ENCODE data around the gene SH3RF3. TPM values are rescaled to one million over a fixed set of nuclear protein-coding genes. Genes with fewer than 3 reads are reported as not detected.

Gene SH3RF3
- total RNA-seq, 1 donor from 2014 or later = 7.3 TPM

GRCh38 chr2:109356324-109357035, 227.5 kb downstream of the SH3RF3 start:
- DNase-seq (ENCODE audit: low read depth) (no peak), FAIRE-seq (no peak)
- Histone ChIP-seq H3K4me3 (ENCODE audit: insufficient read depth, low read depth, low read length) (no peak overlapping the region), H3K9me3 (ENCODE audit: insufficient read depth, low read depth, low read length) (no peaks in the 10 kb centered on the region), H3K27me3 (ENCODE audit: insufficient read depth, low read length) (no peaks in the 10 kb centered on the region), H2AFZ (ENCODE audit: low read depth, low read length) (no peak overlapping the region), H3K36me3 (ENCODE audit: insufficient read depth, low read length) (no peaks in the 10 kb centered on the region), H4K20me1 (ENCODE audit: insufficient read depth, low read length) (peaks cover 4% of the 10 kb centered on the region), H3K9ac (ENCODE audit: low read length) (no peak overlapping the region), H3K4me1 (ENCODE audit: insufficient read depth, low read length) (peaks cover 2% of the 10 kb centered on the region), H3K4me2 (ENCODE audit: low read length) (no peak overlapping the region), H3K79me2 (ENCODE audit: insufficient read depth, low read length) (no peaks in the 10 kb centered on the region), H3K27ac (ENCODE audit: low read depth, low read length) (no peak overlapping the region)
- H3K4me1 Mint-ChIP-seq (ENCODE audit: low read depth, unreplicated experiment) = peaks cover 6% of the 10 kb centered on the region
- H3K36me3 Mint-ChIP-seq (ENCODE audit: low read depth, unreplicated experiment) = no peaks in the 10 kb centered on the region
- H3K27ac Mint-ChIP-seq (ENCODE audit: unreplicated experiment) = no peak overlapping the region
- H3K4me3 Mint-ChIP-seq (ENCODE audit: unreplicated experiment) = no peak overlapping the region
- TF ChIP-seq CTCF (IDR thresholded peaks at IDR 0.05; ENCODE audit: insufficient read depth, low read depth, low read length) = no peak
- no peak for TF ChIP-seq EZH2 (IDR thresholded peaks at IDR 0.05; ENCODE audit: insufficient read depth, low read length)
- H3K27me3 Mint-ChIP-seq (ENCODE audit: low read depth, unreplicated experiment) = peaks cover 7% of the 10 kb centered on the region
- peaks cover 3% of the 10 kb centered on the region for H3K9me3 Mint-ChIP-seq (ENCODE audit: unreplicated experiment)

- Mint-ChIP-seq H3K27ac (ENCODE audit: unreplicated experiment) (no peak overlapping the region), H3K36me3 (ENCODE audit: low read depth, unreplicated experiment) (no peaks in the 10 kb centered on the region), H3K4me1 (ENCODE audit: low read depth, unreplicated experiment) (peaks cover 5% of the 10 kb centered on the region), H3K27me3 (ENCODE audit: low read depth, unreplicated experiment) (no peaks in the 10 kb centered on the region), H3K9me3 (ENCODE audit: unreplicated experiment) (no peaks in the 10 kb centered on the region), H3K4me3 (ENCODE audit: unreplicated experiment) (no peak overlapping the region)
- no peak overlapping the region for H3K27ac ChIP-seq (ENCODE audit: low read depth, low read length)
- no peaks in the 10 kb centered on the region for H3K79me2 ChIP-seq (ENCODE audit: insufficient read depth, low read length)
- DNase-seq (ENCODE audit: low read depth) (no peak), FAIRE-seq (no peak)
- no peaks in the 10 kb centered on the region for H3K27me3 ChIP-seq (ENCODE audit: insufficient read depth, low read length)
- H3K9me3 ChIP-seq (ENCODE audit: insufficient read depth, low read depth, low read length) = no peaks in the 10 kb centered on the region
- H3K4me3 ChIP-seq (ENCODE audit: insufficient read depth, low read depth, low read length) = no peak overlapping the region
- H3K36me3 ChIP-seq (ENCODE audit: insufficient read depth, low read length) = no peaks in the 10 kb centered on the region
- H3K4me2 ChIP-seq (ENCODE audit: low read length) = no peak overlapping the region
- TF ChIP-seq CTCF (IDR thresholded peaks at IDR 0.05; ENCODE audit: insufficient read depth, low read depth, low read length) (no peak), EZH2 (IDR thresholded peaks at IDR 0.05; ENCODE audit: insufficient read depth, low read length) (no peak)
- no peak overlapping the region for H2AFZ ChIP-seq (ENCODE audit: low read depth, low read length)
- H4K20me1 ChIP-seq (ENCODE audit: insufficient read depth, low read length) = no peaks in the 10 kb centered on the region
- no peaks in the 10 kb centered on the region for H3K4me1 ChIP-seq (ENCODE audit: insufficient read depth, low read length)
- H3K9ac ChIP-seq (ENCODE audit: low read length) = no peak overlapping the region
These were observed 235.2 kb downstream of the SH3RF3 start for GRCh38 chr2:109364217-109364616.

- Histone ChIP-seq H3K4me3 (ENCODE audit: insufficient read depth, low read depth, low read length) (no peak overlapping the region), H2AFZ (ENCODE audit: low read depth, low read length) (no peak overlapping the region), H3K4me1 (ENCODE audit: insufficient read depth, low read length) (no peaks in the 10 kb centered on the region), H3K9me3 (ENCODE audit: insufficient read depth, low read depth, low read length) (no peaks in the 10 kb centered on the region), H3K4me2 (ENCODE audit: low read length) (no peak overlapping the region), H3K36me3 (ENCODE audit: insufficient read depth, low read length) (no peaks in the 10 kb centered on the region), H3K79me2 (ENCODE audit: insufficient read depth, low read length) (no peaks in the 10 kb centered on the region), H4K20me1 (ENCODE audit: insufficient read depth, low read length) (no peaks in the 10 kb centered on the region), H3K9ac (ENCODE audit: low read length) (no peak overlapping the region), H3K27ac (ENCODE audit: low read depth, low read length) (no peak overlapping the region), H3K27me3 (ENCODE audit: insufficient read depth, low read length) (no peaks in the 10 kb centered on the region)
- no peak for FAIRE-seq
- no peak for TF ChIP-seq CTCF (IDR thresholded peaks at IDR 0.05; ENCODE audit: insufficient read depth, low read depth, low read length)
- TF ChIP-seq EZH2 (IDR thresholded peaks at IDR 0.05; ENCODE audit: insufficient read depth, low read length) = no peak
- Mint-ChIP-seq H3K27me3 (ENCODE audit: low read depth, unreplicated experiment) (no peaks in the 10 kb centered on the region), H3K9me3 (ENCODE audit: unreplicated experiment) (no peaks in the 10 kb centered on the region), H3K4me1 (ENCODE audit: low read depth, unreplicated experiment) (peaks cover 5% of the 10 kb centered on the region), H3K4me3 (ENCODE audit: unreplicated experiment) (no peak overlapping the region), H3K27ac (ENCODE audit: unreplicated experiment) (no peak overlapping the region), H3K36me3 (ENCODE audit: low read depth, unreplicated experiment) (peaks cover 2% of the 10 kb centered on the region)
- no peak for DNase-seq (ENCODE audit: low read depth)
These were observed 236.1 kb downstream of the SH3RF3 start for GRCh38 chr2:109365131-109365530.
